Neural progenitor cell (in vitro differentiated cells): ENCODE measurements around the gene NTPCR. TPM values are rescaled to one million over a fixed set of nuclear protein-coding genes. Genes with fewer than 3 reads are reported as not detected.
A peak's percentile ranks its signal among the peaks of the same experiment; 100 is the strongest.
"Not testable (repeated sequence)": the region's sequence is repeated elsewhere in the genome, so short reads cannot be mapped to it uniquely, and the experiment has no call there.

Source experiments
- DNase-seq: peaks from one replicate; pipeline ENCODE4 v3.0.0-alpha.2; 2016; ENCODE audit warnings: low spot score
- H2AFZ ChIP-seq: fragments of 200-600 bp; sonication (generic); replicated peaks from 2 replicates; pipeline ENCODE4 v1.6.1; 2016; ENCODE audit warnings: antibody characterized with exemption
- H3F3A ChIP-seq: fragments of 200-600 bp; sonication (generic); 2 replicates; pipeline ENCODE4 v1.6.1; 2016; ENCODE audit warnings: antibody characterized with exemption, low read depth
- H3K27ac ChIP-seq: fragments of 200-600 bp; sonication (generic); 2 replicates; pipeline ENCODE4 v1.5.1; 2016; ENCODE audit warnings: mild to moderate bottlenecking
- H3K27me3 ChIP-seq: fragments of 200-600 bp; sonication (generic); 2 replicates; pipeline ENCODE4 v1.6.1; 2016; ENCODE audit warnings: mild to moderate bottlenecking, moderate library complexity
- H3K36me3 ChIP-seq: fragments of 200-600 bp; sonication (generic); 2 replicates; pipeline ENCODE4 v1.5.1; 2016
- H3K4me1 ChIP-seq: fragments of 200-600 bp; sonication (generic); 2 replicates; pipeline ENCODE4 v1.6.1; 2016; ENCODE audit warnings: mixed run types
- H3K4me2 ChIP-seq: fragments of 200-600 bp; sonication (generic); 2 replicates; pipeline ENCODE4 v1.6.1; 2016
- H3K4me3 ChIP-seq: fragments of 200-600 bp; sonication (generic); 2 replicates; pipeline ENCODE4 v1.5.1; 2016
- H3K79me2 ChIP-seq: fragments of 200-600 bp; sonication (generic); 2 replicates; pipeline ENCODE4 v1.6.1; 2016; ENCODE audit warnings: low read depth
- H3K9ac ChIP-seq: fragments of 200-600 bp; sonication (generic); 2 replicates; pipeline ENCODE4 v1.6.1; 2016
- H3K9me3 ChIP-seq: fragments of 200-600 bp; sonication (generic); 2 replicates; pipeline ENCODE4 v1.5.1; 2016; ENCODE audit warnings: low read depth
- H4K20me1 ChIP-seq: fragments of 200-600 bp; sonication (generic); 2 replicates; pipeline ENCODE4 v1.6.1; 2016; ENCODE audit warnings: low read depth
- H3K27ac Mint-ChIP-seq: 3 replicates; pipeline ENCODE4 v1.8.0; 2021; ENCODE audit warnings: mixed read lengths
- H3K27me3 Mint-ChIP-seq: 2 replicates; pipeline ENCODE4 v1.8.0; 2022; ENCODE audit warnings: low read depth, mild to moderate bottlenecking, inconsistent platforms, moderate library complexity, mixed read lengths; ENCODE audit not compliant: insufficient read depth
- H3K36me3 Mint-ChIP-seq: 3 replicates; pipeline ENCODE4 v1.8.0; 2021; ENCODE audit warnings: mixed read lengths
- H3K4me1 Mint-ChIP-seq: 3 replicates; pipeline ENCODE4 v1.8.0; 2021; ENCODE audit warnings: mixed read lengths
- H3K4me3 Mint-ChIP-seq: 3 replicates; pipeline ENCODE4 v1.8.0; 2021; ENCODE audit warnings: mild to moderate bottlenecking, moderate library complexity, mixed read lengths
- H3K9me3 Mint-ChIP-seq: 3 replicates; pipeline ENCODE4 v1.8.0; 2020; ENCODE audit warnings: mixed read lengths
- EZH2 ChIP-seq: fragments of 200-600 bp; sonication (generic); IDR thresholded peaks from 2 replicates; pipeline ENCODE4 v1.6.1; 2017; ENCODE audit warnings: antibody characterized with exemption, mild to moderate bottlenecking, moderate library complexity
- EZH2phosphoT487 ChIP-seq: fragments of 200-600 bp; sonication (generic); IDR thresholded peaks from 2 replicates; pipeline ENCODE4 v1.6.1; 2017; ENCODE audit warnings: antibody characterized with exemption
- total RNA-seq: library from RNA; depleted of rRNA; stranded (reverse); fragments of >200 nt; gene quantifications from 2 replicates; pipeline ENCODE4 v1.2.3, GENCODE V29; 2015; ENCODE audit warnings: low replicate concordance
- TF ChIP-seq, protein P1 (sequence below): fragments of 200-600 bp; sonication (generic); IDR thresholded peaks from 2 replicates; pipeline ENCODE4 v1.5.1; 2017; ENCODE audit warnings: antibody characterized with exemption, mild to moderate bottlenecking

Gene NTPCR
- total RNA-seq, 1 donor from 2014 or later = 65.7 TPM

DNA sequence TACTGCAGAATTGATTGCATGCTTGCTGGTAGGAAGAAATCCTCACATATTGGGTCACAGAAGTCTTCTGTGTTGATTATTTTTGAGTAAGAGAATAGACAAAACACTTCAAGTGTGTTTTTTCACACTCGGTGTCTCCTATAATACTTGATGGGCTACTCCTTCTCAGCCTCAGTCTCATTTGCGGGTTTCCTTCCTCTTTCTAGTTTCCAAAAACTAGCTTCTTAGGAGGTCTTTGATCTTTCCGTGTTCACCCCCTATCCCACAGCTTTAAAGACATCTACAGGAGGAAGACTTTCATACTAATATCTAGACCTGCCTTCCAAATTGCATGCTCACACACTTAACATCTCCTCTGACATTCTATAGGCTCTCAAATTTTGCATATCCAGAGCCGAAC, 40.7 kb upstream of the NTPCR start:
- no peaks in the 10 kb centered on the region for H3F3A ChIP-seq
- H4K20me1 ChIP-seq = no peaks in the 10 kb centered on the region
- no peaks in the 10 kb centered on the region for H3K27me3 ChIP-seq
- no peak overlapping the region for H3K4me2 ChIP-seq
- Mint-ChIP-seq H3K27me3 (peaks cover 2% of the 10 kb centered on the region), H3K4me1 (peaks cover 24% of the 10 kb centered on the region), H3K9me3 (peaks cover 5% of the 10 kb centered on the region), H3K27ac (no peak overlapping the region), H3K36me3 (no peaks in the 10 kb centered on the region), H3K4me3 (no peak overlapping the region)
- no peaks in the 10 kb centered on the region for H3K79me2 ChIP-seq
- no peaks in the 10 kb centered on the region for H3K9me3 ChIP-seq
- H3K36me3 ChIP-seq = no peaks in the 10 kb centered on the region
- no peak overlapping the region for H3K4me3 ChIP-seq
- TF ChIP-seq EZH2 (no peak), EZH2phosphoT487 (no peak)
- TF ChIP-seq, protein P1, sequence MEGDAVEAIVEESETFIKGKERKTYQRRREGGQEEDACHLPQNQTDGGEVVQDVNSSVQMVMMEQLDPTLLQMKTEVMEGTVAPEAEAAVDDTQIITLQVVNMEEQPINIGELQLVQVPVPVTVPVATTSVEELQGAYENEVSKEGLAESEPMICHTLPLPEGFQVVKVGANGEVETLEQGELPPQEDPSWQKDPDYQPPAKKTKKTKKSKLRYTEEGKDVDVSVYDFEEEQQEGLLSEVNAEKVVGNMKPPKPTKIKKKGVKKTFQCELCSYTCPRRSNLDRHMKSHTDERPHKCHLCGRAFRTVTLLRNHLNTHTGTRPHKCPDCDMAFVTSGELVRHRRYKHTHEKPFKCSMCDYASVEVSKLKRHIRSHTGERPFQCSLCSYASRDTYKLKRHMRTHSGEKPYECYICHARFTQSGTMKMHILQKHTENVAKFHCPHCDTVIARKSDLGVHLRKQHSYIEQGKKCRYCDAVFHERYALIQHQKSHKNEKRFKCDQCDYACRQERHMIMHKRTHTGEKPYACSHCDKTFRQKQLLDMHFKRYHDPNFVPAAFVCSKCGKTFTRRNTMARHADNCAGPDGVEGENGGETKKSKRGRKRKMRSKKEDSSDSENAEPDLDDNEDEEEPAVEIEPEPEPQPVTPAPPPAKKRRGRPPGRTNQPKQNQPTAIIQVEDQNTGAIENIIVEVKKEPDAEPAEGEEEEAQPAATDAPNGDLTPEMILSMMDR = no peak
- no peak overlapping the region for H3K9ac ChIP-seq
- DNase-seq = no peak
- H2AFZ ChIP-seq = no peak overlapping the region
- H3K27ac ChIP-seq = no peak overlapping the region
- H3K4me1 ChIP-seq = peaks cover 7% of the 10 kb centered on the region

DNA sequence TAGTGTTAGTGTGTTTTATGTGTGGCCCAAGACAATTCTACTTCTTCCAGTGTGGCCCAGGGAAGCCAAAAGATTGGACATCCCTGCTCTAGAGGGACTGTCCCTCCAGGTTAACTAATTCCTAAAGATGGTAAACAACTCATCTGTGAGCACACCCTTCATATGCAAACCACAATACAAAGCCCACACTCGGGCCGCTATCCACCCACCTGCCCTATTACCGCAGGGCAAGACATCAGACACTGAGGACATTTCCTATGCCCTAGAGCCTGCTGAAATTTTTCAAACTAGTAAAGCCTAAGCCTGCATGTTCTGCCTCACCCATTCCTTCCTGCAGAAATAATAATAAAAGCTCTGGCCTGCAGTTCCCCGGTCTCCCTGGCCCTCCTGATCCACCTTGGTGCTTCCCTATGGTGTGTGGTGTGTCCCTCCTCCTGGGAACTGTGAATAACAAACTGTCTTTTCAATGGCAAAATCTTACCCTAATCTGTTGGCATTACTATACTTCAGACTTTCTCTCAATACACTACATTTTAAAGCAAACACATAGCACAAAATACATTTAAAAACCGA, 39.3 kb upstream of the NTPCR start:
- Histone ChIP-seq H3K4me1 (peaks cover 7% of the 10 kb centered on the region), H2AFZ (peak overlapping the region; percentile 9), H4K20me1 (no peaks in the 10 kb centered on the region), H3K79me2 (no peaks in the 10 kb centered on the region), H3K9me3 (no peaks in the 10 kb centered on the region), H3K27ac (no peak overlapping the region), H3K4me3 (no peak overlapping the region), H3K4me2 (no peak overlapping the region), H3K36me3 (no peaks in the 10 kb centered on the region), H3K9ac (no peak overlapping the region), H3F3A (no peaks in the 10 kb centered on the region), H3K27me3 (no peaks in the 10 kb centered on the region)
- DNase-seq = no peak
- peaks cover 5% of the 10 kb centered on the region for H3K9me3 Mint-ChIP-seq
- peak overlapping the region; percentile 44 for H3K27ac Mint-ChIP-seq
- H3K4me1 Mint-ChIP-seq = peaks cover 16% of the 10 kb centered on the region
- no peak overlapping the region for H3K4me3 Mint-ChIP-seq
- TF ChIP-seq, protein P1 = no peak
- TF ChIP-seq EZH2 = no peak
- no peak for TF ChIP-seq EZH2phosphoT487
- H3K36me3 Mint-ChIP-seq = no peaks in the 10 kb centered on the region
- peaks cover 2% of the 10 kb centered on the region for H3K27me3 Mint-ChIP-seq

DNA sequence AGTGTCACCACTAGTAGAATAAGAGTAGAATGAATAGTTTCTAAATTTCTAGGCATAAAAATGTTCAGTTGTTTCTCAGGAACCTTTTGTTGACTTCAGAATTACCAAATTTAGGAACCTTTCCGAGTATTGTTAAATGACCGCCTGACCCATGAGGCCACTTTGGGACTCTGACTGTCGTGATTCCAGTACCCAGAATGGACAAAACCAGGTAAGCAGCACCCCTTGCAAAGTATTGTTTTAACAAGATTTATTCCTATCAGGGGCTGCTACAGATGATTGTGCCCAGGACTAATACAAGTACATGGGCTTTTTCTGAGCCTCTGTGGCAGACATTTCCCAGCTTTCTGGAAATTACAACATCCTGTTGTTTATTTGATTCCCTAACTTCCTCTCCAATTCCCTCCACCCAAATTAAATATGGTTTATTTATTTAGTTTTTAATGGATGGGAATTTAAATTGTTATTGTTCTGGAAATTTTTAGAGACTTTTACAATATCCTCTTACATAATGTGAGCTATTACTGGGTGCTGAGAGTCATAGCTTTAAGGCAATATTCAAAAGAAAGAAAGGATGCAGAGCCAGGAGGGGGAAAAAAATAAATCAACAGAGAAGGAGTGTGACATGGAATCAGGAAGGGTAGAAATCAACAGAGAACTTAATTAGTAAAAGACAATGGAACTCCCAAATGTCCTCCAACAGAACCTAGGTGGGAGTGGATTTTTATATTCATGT, 37.4 kb upstream of the NTPCR start:
- Histone ChIP-seq H3K4me1 (peaks cover 7% of the 10 kb centered on the region), H3K27me3 (no peaks in the 10 kb centered on the region), H3K36me3 (no peaks in the 10 kb centered on the region), H3F3A (no peaks in the 10 kb centered on the region), H3K27ac (no peak overlapping the region), H3K4me3 (no peak overlapping the region), H3K79me2 (no peaks in the 10 kb centered on the region), H3K4me2 (no peak overlapping the region), H2AFZ (no peak overlapping the region), H4K20me1 (no peaks in the 10 kb centered on the region), H3K9me3 (no peaks in the 10 kb centered on the region), H3K9ac (no peak overlapping the region)
- H3K4me1 Mint-ChIP-seq = peaks cover 11% of the 10 kb centered on the region
- TF ChIP-seq EZH2phosphoT487 (no peak), EZH2 (no peak)
- TF ChIP-seq, protein P1 = no peak
- no peaks in the 10 kb centered on the region for H3K27me3 Mint-ChIP-seq
- H3K4me3 Mint-ChIP-seq = no peak overlapping the region
- DNase-seq = no peak
- H3K36me3 Mint-ChIP-seq = no peaks in the 10 kb centered on the region
- H3K9me3 Mint-ChIP-seq = peaks cover 5% of the 10 kb centered on the region
- H3K27ac Mint-ChIP-seq = no peak overlapping the region

DNA sequence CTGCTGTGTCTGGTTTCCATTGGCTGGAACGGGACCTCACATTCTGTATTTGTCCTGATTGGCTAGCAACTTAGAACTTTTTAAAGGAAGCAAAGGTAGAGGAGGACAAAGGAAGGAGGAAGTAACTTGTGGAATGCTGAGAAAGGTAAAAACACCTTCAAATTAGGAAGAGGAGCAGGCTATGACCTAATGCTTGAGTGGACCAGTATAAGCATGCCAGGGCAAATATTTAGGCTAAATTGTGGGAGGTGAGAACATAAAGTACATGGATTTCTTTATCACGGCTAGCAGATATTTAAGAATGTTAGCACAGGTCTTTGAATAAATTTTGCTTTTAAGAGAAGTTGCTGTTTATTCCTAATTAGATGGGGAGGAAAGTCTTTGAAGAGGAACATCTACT, 36.1 kb upstream of the NTPCR start:
- H3K9me3 Mint-ChIP-seq, H3K4me3 Mint-ChIP-seq, H3K27me3 ChIP-seq, H3K4me3 ChIP-seq, H3F3A ChIP-seq, H3K9ac ChIP-seq, DNase-seq, H3K4me1 Mint-ChIP-seq, H3K27ac ChIP-seq, H3K27ac Mint-ChIP-seq, H3K4me1 ChIP-seq, H3K27me3 Mint-ChIP-seq, H4K20me1 ChIP-seq, H3K36me3 Mint-ChIP-seq, H3K4me2 ChIP-seq, H3K79me2 ChIP-seq, H3K36me3 ChIP-seq, H3K9me3 ChIP-seq: not testable (repeated sequence)
- H2AFZ ChIP-seq = peak overlapping the region; percentile 45
